Left forelimb (tissue), 1 donor: ENCODE measurements around the gene RAP1GAP2.
"Not testable (repeated sequence)": the region's sequence is repeated elsewhere in the genome, so short reads cannot be mapped to it uniquely, and the experiment has no call there.

Experiments
- DNase-seq: peaks from one replicate; pipeline ENCODE4 v3.0.0-alpha.2; 2018; ENCODE audit warnings: low spot score

RAP1GAP2 gene

GRCh38 chr17:3043737-3044365, 247.6 kb downstream of the RAP1GAP2 start:
- DNase-seq: no peak

GRCh38 chr17:3046753-3047152, 250.5 kb downstream of the RAP1GAP2 start:
- DNase-seq: no peak

DNA sequence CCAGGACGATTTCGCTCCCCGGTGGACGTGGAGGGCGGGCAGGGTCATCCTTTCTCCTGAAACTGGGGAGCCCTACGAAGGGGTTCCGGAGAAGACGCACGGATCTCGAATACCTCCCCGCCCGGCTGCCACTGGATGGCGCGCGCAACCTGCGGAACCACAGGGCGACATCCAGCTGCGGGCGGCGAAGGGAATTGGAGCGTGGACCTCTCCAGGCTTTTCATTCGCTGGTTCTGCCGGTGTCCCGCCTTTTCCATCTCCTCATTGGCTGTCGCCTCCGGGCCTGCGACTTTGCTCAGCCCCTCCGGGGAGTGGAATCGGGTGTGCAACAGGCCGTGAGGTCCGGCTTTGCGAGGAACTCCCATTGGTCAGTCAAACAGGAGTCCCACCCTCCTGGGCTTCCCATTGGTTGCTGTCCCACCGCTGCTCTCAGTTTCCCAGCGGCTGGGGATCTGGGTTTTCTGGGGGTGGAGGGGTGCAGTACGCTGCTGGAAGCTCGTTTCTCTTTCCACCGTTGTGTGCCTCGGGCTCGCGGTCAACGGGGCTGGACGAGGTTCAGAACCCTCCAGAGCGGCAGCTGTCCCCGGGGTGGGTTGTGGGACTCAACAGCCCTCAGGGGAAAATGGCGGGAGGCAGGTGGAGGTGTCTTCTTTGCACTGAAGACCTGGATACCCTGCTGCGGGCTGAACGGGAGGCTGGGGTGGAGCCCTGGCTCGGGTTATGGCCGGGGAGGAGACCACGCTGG, 252.7 kb downstream of the RAP1GAP2 start:
- DNase-seq: peak; percentile 97

- DNase-seq: peak; percentile 56
These were observed 253.6 kb downstream of the RAP1GAP2 start for GRCh38 chr17:3049705-3050295.

- DNase-seq: not testable (repeated sequence)
These were observed 258.6 kb downstream of the RAP1GAP2 start for GRCh38 chr17:3054868-3055267.

- not testable (repeated sequence) for DNase-seq
These were observed 266.7 kb downstream of the RAP1GAP2 start for GRCh38 chr17:3062824-3063377.

DNA sequence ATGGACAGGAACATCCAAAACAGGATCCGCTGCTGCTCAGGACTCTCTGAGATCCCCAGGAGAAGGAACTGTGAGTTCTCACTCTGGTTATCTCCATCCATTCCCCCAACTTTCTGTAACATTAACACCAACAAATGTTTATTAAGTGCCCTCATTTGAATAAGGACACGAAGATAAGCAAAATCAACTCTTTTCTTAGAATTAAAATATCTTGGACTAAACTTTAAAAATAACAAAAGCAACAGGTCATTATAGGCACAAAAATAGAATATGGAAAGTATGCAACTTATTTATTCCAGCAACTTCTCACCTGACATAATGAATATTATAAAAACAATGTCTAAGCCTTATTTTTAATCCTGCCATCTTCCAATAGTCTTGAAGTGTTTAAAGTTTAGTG, 267.3 kb downstream of the RAP1GAP2 start, which contains the start of gene OR1D5:
OR1D5 (minus strand) TSS at position 101 of the 400 bp plus-strand sequence; CDS start at position 101, 0 bp downstream.
- DNase-seq: not testable (repeated sequence)

DNA sequence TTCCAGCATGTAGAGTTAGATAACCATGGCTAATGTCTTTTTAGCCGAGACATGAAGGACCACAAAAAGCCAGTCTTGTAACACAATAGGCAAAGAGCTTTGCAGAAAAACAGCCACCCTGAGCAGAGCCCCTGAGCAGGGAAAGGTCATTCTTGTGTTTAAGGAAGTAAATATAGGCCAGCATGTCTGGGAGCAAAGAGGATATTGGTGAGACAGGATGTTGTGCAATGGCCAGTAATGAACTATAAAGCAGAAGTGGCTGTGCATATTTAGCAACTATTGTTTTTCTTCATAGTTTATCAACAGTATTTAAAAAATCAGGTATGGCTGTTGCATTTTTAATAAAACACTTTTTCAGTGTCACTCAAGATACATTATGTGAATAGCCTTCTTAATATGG, 269.0 kb downstream of the RAP1GAP2 start:
- not testable (repeated sequence) for DNase-seq

- not testable (repeated sequence) for DNase-seq
These were observed 277.6 kb downstream of the RAP1GAP2 start for GRCh38 chr17:3073850-3074249.
